HEK293 (cell line): ENCODE data around the gene FCMR.

Experiments used
- CTCF ChIA-PET: fragments of 350-600 bp; formaldehyde crosslinking; extraction: SDS; loops from one replicate; lab custom pipeline; 2021; ENCODE audit warnings: antibody characterized with exemption; lab: Yijun Ruan, JAX
- POLR2A ChIA-PET: fragments of 300-600 bp; formaldehyde crosslinking; extraction: SDS; loops from one replicate; lab custom pipeline; 2020; ENCODE audit warnings: antibody characterized with exemption, inconsistent platforms; lab: Yijun Ruan, JAX
- H3K27ac ChIP-seq: fragments of 200-500 bp; sonication (Bioruptor generic); 2 replicates; pipeline ENCODE4 v1.5.1; 2014; ENCODE audit warnings: low read depth, low read length, control low read depth, inconsistent platforms; ENCODE audit errors: extremely low read depth
- H3K36me3 ChIP-seq, 2 experiments: fragments of 200-500 bp in 1 of 2; sonication (Bioruptor generic) in 1 of 2; 1 replicate in 1 of 2; 2 replicates in 1 of 2; pipeline ENCODE4 v1.5.1; 2014 to 2017; ENCODE audit warnings: inconsistent platforms in 2 of 2, low read length in 2 of 2; ENCODE audit not compliant: control insufficient read depth in 2 of 2, insufficient read depth in 1 of 2
- H3K4me1 ChIP-seq: fragments of 200-500 bp; sonication (Bioruptor generic); 2 replicates; pipeline ENCODE4 v1.5.1; 2014; ENCODE audit warnings: mild to moderate bottlenecking, low read length, inconsistent platforms; ENCODE audit not compliant: control insufficient read depth, insufficient read depth
- H3K4me3 ChIP-seq: 2 replicates; pipeline ENCODE4 v1.5.1; 2011; ENCODE audit warnings: low read depth, mild to moderate bottlenecking, control low read depth, low read length, moderate library complexity
- H3K9me3 ChIP-seq: fragments of 200-500 bp; sonication (Bioruptor generic); 2 replicates; pipeline ENCODE4 v1.5.1; 2014; ENCODE audit warnings: low read depth, low read length, inconsistent platforms; ENCODE audit not compliant: control insufficient read depth, insufficient read depth
- ATF2 ChIP-seq: fragments of 450-650 bp; formaldehyde crosslinking; IDR thresholded peaks from 2 replicates; pipeline ENCODE4 v1.5.1; 2016; ENCODE audit warnings: missing biosample characterization, missing genetic modification characterization, low read depth
- FEZF1 ChIP-seq: fragments of 450-650 bp; formaldehyde crosslinking; IDR thresholded peaks from 2 replicates; pipeline ENCODE4 v1.5.1; 2016; ENCODE audit warnings: missing biosample characterization, missing genetic modification characterization
- GLI4 ChIP-seq: fragments of 450-650 bp; formaldehyde crosslinking; IDR thresholded peaks from 2 replicates; pipeline ENCODE4 v1.5.1; 2016; ENCODE audit warnings: missing biosample characterization, missing genetic modification characterization
- GLIS2 ChIP-seq: fragments of 450-650 bp; formaldehyde crosslinking; IDR thresholded peaks from 2 replicates; pipeline ENCODE4 v1.5.1; 2016; ENCODE audit warnings: missing biosample characterization, missing genetic modification characterization
- HOXD13 ChIP-seq: sonication (generic); formaldehyde crosslinking; IDR thresholded peaks from 2 replicates; pipeline ENCODE4 v1.8.0; 2022; ENCODE audit warnings: missing genetic modification reagents, borderline replicate concordance
- KLF16 ChIP-seq: fragments of 450-650 bp; formaldehyde crosslinking; IDR thresholded peaks from 2 replicates; pipeline ENCODE4 v1.5.1; 2017; ENCODE audit warnings: missing biosample characterization, missing genetic modification characterization
- PBX3 ChIP-seq: sonication (generic); formaldehyde crosslinking; IDR thresholded peaks from 2 replicates; pipeline ENCODE4 v1.8.1; 2022; ENCODE audit warnings: mild to moderate bottlenecking, moderate library complexity, missing genetic modification reagents
- PRDM1 ChIP-seq: fragments of 450-650 bp; formaldehyde crosslinking; IDR thresholded peaks from 2 replicates; pipeline ENCODE4; 2016; ENCODE audit warnings: missing biosample characterization, missing genetic modification characterization
- SETDB1 ChIP-seq: IDR thresholded peaks from one replicate; pipeline ENCODE4 v1.6.1; 2017; ENCODE audit warnings: mild to moderate bottlenecking, low read length, moderate library complexity, mixed read lengths; ENCODE audit not compliant: insufficient read length
- ZBTB20 ChIP-seq: fragments of 450-650 bp; formaldehyde crosslinking; IDR thresholded peaks from 2 replicates; pipeline ENCODE4 v1.5.1; 2016; ENCODE audit warnings: missing biosample characterization, missing genetic modification characterization
- ZFP41 ChIP-seq: fragments of 450-650 bp; formaldehyde crosslinking; IDR thresholded peaks from 2 replicates; pipeline ENCODE4 v1.5.1; 2016; ENCODE audit warnings: missing biosample characterization, missing genetic modification characterization, borderline replicate concordance
- ZIC2 ChIP-seq: fragments of 450-650 bp; formaldehyde crosslinking; IDR thresholded peaks from 2 replicates; pipeline ENCODE4 v1.5.1; 2016; ENCODE audit warnings: missing biosample characterization, missing genetic modification characterization
- ZNF132 ChIP-seq: fragments of 450-650 bp; formaldehyde crosslinking; IDR thresholded peaks from 2 replicates; pipeline ENCODE4 v1.5.1; 2017; ENCODE audit warnings: missing biosample characterization, missing genetic modification characterization, borderline replicate concordance
- ZNF2 ChIP-seq: fragments of 450-650 bp; formaldehyde crosslinking; IDR thresholded peaks from 2 replicates; pipeline ENCODE4 v1.5.1; 2016; ENCODE audit warnings: missing biosample characterization, missing genetic modification characterization
- ZNF266 ChIP-seq: fragments of 450-650 bp; formaldehyde crosslinking; IDR thresholded peaks from 2 replicates; pipeline ENCODE4 v1.5.1; 2016; ENCODE audit warnings: missing biosample characterization, missing genetic modification characterization, low read depth
- ZNF274 ChIP-seq, 2 experiments: fragments of 200-500 bp in 1 of 2; fragments of 450-650 bp in 1 of 2; sonication (Bioruptor generic) in 1 of 2; formaldehyde crosslinking in 1 of 2; IDR thresholded peaks; 2 replicates each; pipeline versions ENCODE4 v1.5.1 to v1.6.1; 2014 to 2016; ENCODE audit warnings: borderline replicate concordance in 1 of 2, inconsistent platforms in 1 of 2, low read length in 1 of 2, missing biosample characterization in 1 of 2, missing genetic modification characterization in 1 of 2
- ZNF335 ChIP-seq: fragments of 450-650 bp; formaldehyde crosslinking; conservative IDR thresholded peaks from 2 replicates; pipeline ENCODE4 v1.5.1; 2016; ENCODE audit warnings: missing biosample characterization, missing genetic modification characterization
- ZNF350 ChIP-seq: fragments of 450-650 bp; formaldehyde crosslinking; IDR thresholded peaks from 2 replicates; pipeline ENCODE4 v1.5.0; 2017; ENCODE audit warnings: missing biosample characterization, mild to moderate bottlenecking, missing genetic modification characterization
- ZNF394 ChIP-seq: fragments of 450-650 bp; formaldehyde crosslinking; IDR thresholded peaks from 2 replicates; pipeline ENCODE4 v1.5.1; 2016; ENCODE audit warnings: missing biosample characterization, missing genetic modification characterization, mild to moderate bottlenecking, moderate library complexity, borderline replicate concordance
- ZNF473 ChIP-seq: fragments of 450-650 bp; formaldehyde crosslinking; IDR thresholded peaks from 2 replicates; pipeline ENCODE4 v1.5.1; 2017; ENCODE audit warnings: missing biosample characterization, missing genetic modification characterization
- ZNF521 ChIP-seq: fragments of 450-650 bp; formaldehyde crosslinking; IDR thresholded peaks from 2 replicates; pipeline ENCODE4 v1.5.1; 2017; ENCODE audit warnings: missing biosample characterization, mild to moderate bottlenecking, missing genetic modification characterization
- ZNF558 ChIP-seq: fragments of 450-650 bp; formaldehyde crosslinking; IDR thresholded peaks from 2 replicates; pipeline ENCODE4 v1.5.1; 2016; ENCODE audit warnings: missing biosample characterization, missing genetic modification characterization
- ZNF560 ChIP-seq: fragments of 450-650 bp; formaldehyde crosslinking; IDR thresholded peaks from 2 replicates; pipeline ENCODE4 v1.5.1; 2017; ENCODE audit warnings: missing biosample characterization, missing genetic modification characterization, borderline replicate concordance
- ZNF571 ChIP-seq: fragments of 450-650 bp; formaldehyde crosslinking; IDR thresholded peaks from 2 replicates; pipeline ENCODE4 v1.5.0; 2017; ENCODE audit warnings: missing biosample characterization, missing genetic modification characterization
- ZNF626 ChIP-seq: fragments of 450-650 bp; sonication (Bioruptor Pico); formaldehyde crosslinking; IDR thresholded peaks from 2 replicates; pipeline ENCODE4 v1.5.1; 2018; ENCODE audit warnings: missing biosample characterization, missing genetic modification characterization, inconsistent platforms
- ZNF660 ChIP-seq: fragments of 450-650 bp; IDR thresholded peaks from 2 replicates; pipeline ENCODE4 v1.5.1; 2018; ENCODE audit warnings: missing biosample characterization, mild to moderate bottlenecking, missing genetic modification characterization
- ZNF785 ChIP-seq: fragments of 450-650 bp; formaldehyde crosslinking; IDR thresholded peaks from 2 replicates; pipeline ENCODE4 v1.5.1; 2016; ENCODE audit warnings: missing biosample characterization, missing genetic modification characterization
- TF ChIP-seq, protein P1 (sequence below): fragments of 450-650 bp; formaldehyde crosslinking; IDR thresholded peaks from 2 replicates; pipeline ENCODE4 v1.5.1; 2016; ENCODE audit warnings: missing biosample characterization, missing genetic modification characterization
- TF ChIP-seq, protein P2 (sequence below): fragments of 450-650 bp; formaldehyde crosslinking; IDR thresholded peaks from 2 replicates; pipeline ENCODE4 v1.5.1; 2017; ENCODE audit warnings: missing biosample characterization, missing genetic modification characterization

FCMR gene

GRCh38 chr1:206872139-206872538 is 49.6 kb downstream of the FCMR start:
- TF ChIP-seq ZNF785 (tag by site-specific recombination) (no peak), ZNF274 (IDR thresholded peaks at IDR 0.05; ENCODE audit: low read length) (no peak), ZNF274 (tag by site-specific recombination; IDR thresholded peaks at IDR 0.05; ENCODE audit: borderline replicate concordance) (no peak), ZNF132 (tag by site-specific recombination) (no peak), ZNF394 (tag by site-specific recombination) (no peak), PRDM1 (tag by site-specific recombination) (no peak), ZNF660 (tag by site-specific recombination) (no peak), KLF16 (tag by site-specific recombination) (no peak), ZNF558 (no peak), ZFP41 (tag by site-specific recombination) (no peak), ZNF266 (no peak), ATF2 (tag by site-specific recombination) (no peak), GLI4 (tag by site-specific recombination) (no peak), GLIS2 (tag by site-specific recombination) (no peak), ZNF2 (tag by site-specific recombination) (no peak), ZNF473 (tag by site-specific recombination) (no peak)
- TF ChIP-seq, protein P1, sequence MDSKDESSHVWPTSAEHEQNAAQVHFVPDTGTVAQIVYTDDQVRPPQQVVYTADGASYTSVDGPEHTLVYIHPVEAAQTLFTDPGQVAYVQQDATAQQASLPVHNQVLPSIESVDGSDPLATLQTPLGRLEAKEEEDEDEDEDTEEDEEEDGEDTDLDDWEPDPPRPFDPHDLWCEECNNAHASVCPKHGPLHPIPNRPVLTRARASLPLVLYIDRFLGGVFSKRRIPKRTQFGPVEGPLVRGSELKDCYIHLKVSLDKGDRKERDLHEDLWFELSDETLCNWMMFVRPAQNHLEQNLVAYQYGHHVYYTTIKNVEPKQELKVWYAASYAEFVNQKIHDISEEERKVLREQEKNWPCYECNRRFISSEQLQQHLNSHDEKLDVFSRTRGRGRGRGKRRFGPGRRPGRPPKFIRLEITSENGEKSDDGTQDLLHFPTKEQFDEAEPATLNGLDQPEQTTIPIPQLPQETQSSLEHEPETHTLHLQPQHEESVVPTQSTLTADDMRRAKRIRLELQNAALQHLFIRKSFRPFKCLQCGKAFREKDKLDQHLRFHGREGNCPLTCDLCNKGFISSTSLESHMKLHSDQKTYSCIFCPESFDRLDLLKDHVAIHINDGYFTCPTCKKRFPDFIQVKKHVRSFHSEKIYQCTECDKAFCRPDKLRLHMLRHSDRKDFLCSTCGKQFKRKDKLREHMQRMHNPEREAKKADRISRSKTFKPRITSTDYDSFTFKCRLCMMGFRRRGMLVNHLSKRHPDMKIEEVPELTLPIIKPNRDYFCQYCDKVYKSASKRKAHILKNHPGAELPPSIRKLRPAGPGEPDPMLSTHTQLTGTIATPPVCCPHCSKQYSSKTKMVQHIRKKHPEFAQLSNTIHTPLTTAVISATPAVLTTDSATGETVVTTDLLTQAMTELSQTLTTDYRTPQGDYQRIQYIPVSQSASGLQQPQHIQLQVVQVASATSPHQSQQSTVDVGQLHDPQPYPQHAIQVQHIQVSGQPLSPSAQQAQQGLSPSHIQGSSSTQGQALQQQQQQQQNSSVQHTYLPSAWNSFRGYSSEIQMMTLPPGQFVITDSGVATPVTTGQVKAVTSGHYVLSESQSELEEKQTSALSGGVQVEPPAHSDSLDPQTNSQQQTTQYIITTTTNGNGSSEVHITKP (tag by site-specific recombination), result no peak
- TF ChIP-seq, protein P2, sequence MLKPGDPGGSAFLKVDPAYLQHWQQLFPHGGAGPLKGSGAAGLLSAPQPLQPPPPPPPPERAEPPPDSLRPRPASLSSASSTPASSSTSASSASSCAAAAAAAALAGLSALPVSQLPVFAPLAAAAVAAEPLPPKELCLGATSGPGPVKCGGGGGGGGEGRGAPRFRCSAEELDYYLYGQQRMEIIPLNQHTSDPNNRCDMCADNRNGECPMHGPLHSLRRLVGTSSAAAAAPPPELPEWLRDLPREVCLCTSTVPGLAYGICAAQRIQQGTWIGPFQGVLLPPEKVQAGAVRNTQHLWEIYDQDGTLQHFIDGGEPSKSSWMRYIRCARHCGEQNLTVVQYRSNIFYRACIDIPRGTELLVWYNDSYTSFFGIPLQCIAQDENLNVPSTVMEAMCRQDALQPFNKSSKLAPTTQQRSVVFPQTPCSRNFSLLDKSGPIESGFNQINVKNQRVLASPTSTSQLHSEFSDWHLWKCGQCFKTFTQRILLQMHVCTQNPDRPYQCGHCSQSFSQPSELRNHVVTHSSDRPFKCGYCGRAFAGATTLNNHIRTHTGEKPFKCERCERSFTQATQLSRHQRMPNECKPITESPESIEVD (tag by site-specific recombination), result no peak
- Histone ChIP-seq H3K27ac (no peak overlapping the region), H3K4me3 (no peak overlapping the region), H3K9me3 (no peaks in the 10 kb centered on the region), H3K36me3 (no peaks in the 10 kb centered on the region), H3K4me1 (no peaks in the 10 kb centered on the region)
- ChIA-PET CTCF (interaction anchor here (1.0 to 1.8 kb wide), 5 partner anchors 8 to 40 kb away, joined by 3 to 9 read pairs (median 5); partner anchors contain the start of gene IL20), POLR2A (no interaction called here)

GRCh38 chr1:206868264-206868663 is 53.5 kb downstream of the FCMR start:
- H3K27ac ChIP-seq, result no peak overlapping the region
- H3K9me3 ChIP-seq, result no peaks in the 10 kb centered on the region
- ChIA-PET CTCF (interaction anchor here (0.7 to 1.5 kb wide), 3 partner anchors 10 to 43 kb away, joined by 3 to 5 read pairs (median 3); no protein-coding TSS in a partner anchor), POLR2A (no interaction called here)
- no peaks in the 10 kb centered on the region for H3K36me3 ChIP-seq
- H3K4me1 ChIP-seq, result no peaks in the 10 kb centered on the region
- no peak overlapping the region for H3K4me3 ChIP-seq
- no peak for TF ChIP-seq ZNF558
- no peak for TF ChIP-seq FEZF1 (tag by site-specific recombination)
- no peak for TF ChIP-seq PBX3
- TF ChIP-seq ZNF571 (tag by site-specific recombination), result no peak
- TF ChIP-seq ZNF521 (tag by site-specific recombination), result no peak
- TF ChIP-seq GLIS2 (tag by site-specific recombination), result no peak
- TF ChIP-seq ZBTB20 (tag by site-specific recombination), result no peak
- TF ChIP-seq ZNF335 (tag by site-specific recombination), result no peak
- no peak for TF ChIP-seq ZNF350 (tag by site-specific recombination)
- no peak for TF ChIP-seq ZNF626
- no peak for TF ChIP-seq ZIC2 (tag by site-specific recombination)
- TF ChIP-seq ZNF560 (tag by site-specific recombination), result no peak
- no peak for TF ChIP-seq HOXD13 (CRISPR knock-in tag)
- no peak for TF ChIP-seq SETDB1
